ENCODE data around the gene RPAP2. TPM values are rescaled to one million over a fixed set of nuclear protein-coding genes. Genes with fewer than 3 reads are reported as not detected.

The RPAP2 gene
- total and polyA plus RNA-seq, 2 of the 8 experiments (the other 6 are each of a cell fraction or from before 2014, with no cell fraction given) = 7.9 to 28.4 TPM

GRCh38 chr1:92354259-92354658, 55.4 kb downstream of the RPAP2 start:
- Histone ChIP-seq H3K18ac (ENCODE audit: extremely low read depth, low read length) (no peak overlapping the region), H3K36me3 (ENCODE audit: control insufficient read depth in 2 of 4, insufficient read depth in 4 of 4, low read length in 3 of 4) (peaks cover 0 to 15% (median 3%) of the 10 kb centered on the region in 4 experiments; a peak in 3 of 8 replicates), H3K23me2 (ENCODE audit: low read depth, low read length) (no peaks in the 10 kb centered on the region; the same call in 1 of the 2 replicates), H2BK5ac (ENCODE audit: low read depth, low read length) (no peak overlapping the region), H2AK5ac (ENCODE audit: low read depth, low read length) (no peak overlapping the region), H3K4me3 (ENCODE audit: extremely low read depth in 1 of 4, insufficient read depth in 2 of 4, low read depth in 3 of 4, low read length in 4 of 4) (no peak overlapping the region), H3K9ac (replicated peaks in 1 of 4; ENCODE audit: extremely low read depth in 1 of 4, low read depth in 3 of 4, low read length in 3 of 4) (no peak overlapping the region), H3K23ac (ENCODE audit: insufficient read length) (no peak overlapping the region), H3K27me3 (replicated peaks in 1 of 4; ENCODE audit: control insufficient read depth in 3 of 4, extremely low read depth in 1 of 4, insufficient read depth in 3 of 4, low read length in 3 of 4) (no peaks in the 10 kb centered on the region), H4K8ac (ENCODE audit: extremely low read depth, insufficient read depth, low read length) (no peak overlapping the region), H3K9me3 (ENCODE audit: insufficient read depth in 2 of 2, low read depth in 1 of 2, low read length in 1 of 2) (no peaks in the 10 kb centered on the region; a peak in 1 of 4 replicates), H2BK12ac (ENCODE audit: low read depth, low read length) (no peak overlapping the region), H3K4me1 (replicated peaks in 1 of 4; ENCODE audit: control insufficient read depth in 3 of 4, insufficient read depth in 4 of 4, low read length in 3 of 4) (no peaks in the 10 kb centered on the region), H2BK15ac (ENCODE audit: low read length) (no peak overlapping the region), H3K27ac (ENCODE audit: low read depth, low read length) (no peak overlapping the region), H4K5ac (ENCODE audit: insufficient read length, low read depth, low read length) (no peak overlapping the region), H3K79me2 (ENCODE audit: control insufficient read depth in 1 of 2, insufficient read depth in 2 of 2, low read length in 2 of 2) (no peaks in the 10 kb centered on the region), H4K91ac (replicated peaks; ENCODE audit: insufficient read length, low read length) (no peak overlapping the region), H3K56ac (replicated peaks; ENCODE audit: insufficient read length, low read depth, low read length) (no peak overlapping the region), H3K14ac (ENCODE audit: insufficient read length) (no peak overlapping the region), H2BK20ac (ENCODE audit: low read length) (no peak overlapping the region), H3K4ac (replicated peaks; ENCODE audit: insufficient read length, low read depth, low read length) (no peak overlapping the region), H2BK120ac (replicated peaks; ENCODE audit: low read depth, low read length) (no peak overlapping the region), H2AFZ (ENCODE audit: low read length) (no peak overlapping the region), H3K79me1 (ENCODE audit: low read depth, low read length) (no peaks in the 10 kb centered on the region), H3K4me2 (ENCODE audit: insufficient read depth in 1 of 2, low read depth in 2 of 2, low read length in 2 of 2) (no peak overlapping the region), H4K20me1 (replicated peaks in 1 of 2; ENCODE audit: control insufficient read depth in 1 of 2, insufficient read depth in 2 of 2, low read length in 2 of 2) (no peaks in the 10 kb centered on the region)
- ChIA-PET CTCF (ENCODE audit: partially characterized antibody) (no interaction called here), POLR2A (ENCODE audit: partially characterized antibody) (no interaction called here)
- FAIRE-seq (no peak), DNase-seq (ENCODE audit: low read depth in 1 of 2, low spot score in 2 of 2) (no peak)
- TF ChIP-seq CTCF (IDR thresholded peaks at IDR 0.05; ENCODE audit: control extremely low read depth in 1 of 3, insufficient read depth in 1 of 3, low read depth in 1 of 3, low read length in 3 of 3) = no peak
- TF ChIP-seq POLR2AphosphoS5 (IDR thresholded peaks at IDR 0.05; ENCODE audit: low read depth, low read length) = no peak
- TF ChIP-seq NRF1 (IDR thresholded peaks at IDR 0.05; ENCODE audit: low read depth, low read length) = no peak
- no peak for TF ChIP-seq KDM1A (IDR thresholded peaks at IDR 0.05; ENCODE audit: borderline replicate concordance, low read length)
- TF ChIP-seq CHD1 (IDR thresholded peaks at IDR 0.05; ENCODE audit: low read depth, low read length) = no peak
- TF ChIP-seq CTBP2 (IDR thresholded peaks at IDR 0.05; ENCODE audit: borderline replicate concordance, insufficient read depth, insufficient read length, low read length) = no peak
- no peak for TF ChIP-seq ZNF274 (IDR thresholded peaks at IDR 0.05; ENCODE audit: borderline replicate concordance, extremely low read depth, low read length)
- TF ChIP-seq TAF7 (optimal IDR thresholded peaks at IDR 0.05; ENCODE audit: borderline replicate concordance, low read depth, low read length) = no peak
- TF ChIP-seq CHD2 (IDR thresholded peaks at IDR 0.05; ENCODE audit: low read length) = no peak
- TF ChIP-seq RNF2 (IDR thresholded peaks at IDR 0.05; ENCODE audit: borderline replicate concordance, low read depth, low read length, missing control alignments, poor library complexity, severe bottlenecking) = no peak
- no peak for TF ChIP-seq FOSL1 (IDR thresholded peaks at IDR 0.05; ENCODE audit: insufficient read depth, low read depth, low read length)
- no peak for TF ChIP-seq GABPA (IDR thresholded peaks at IDR 0.05; ENCODE audit: borderline replicate concordance, insufficient read depth, low read length)

Measured in H1 (cell line).